ENCODE results near the gene NPC1L1. TPM values are rescaled to one million over a fixed set of nuclear protein-coding genes. Genes with fewer than 3 reads are reported as not detected.

Gene NPC1L1
- total and polyA plus RNA-seq, 2 of the 13 experiments (the other 11 are each of a cell fraction or from before 2014, with no cell fraction given), result 4.8 to 14.5 TPM

DNA sequence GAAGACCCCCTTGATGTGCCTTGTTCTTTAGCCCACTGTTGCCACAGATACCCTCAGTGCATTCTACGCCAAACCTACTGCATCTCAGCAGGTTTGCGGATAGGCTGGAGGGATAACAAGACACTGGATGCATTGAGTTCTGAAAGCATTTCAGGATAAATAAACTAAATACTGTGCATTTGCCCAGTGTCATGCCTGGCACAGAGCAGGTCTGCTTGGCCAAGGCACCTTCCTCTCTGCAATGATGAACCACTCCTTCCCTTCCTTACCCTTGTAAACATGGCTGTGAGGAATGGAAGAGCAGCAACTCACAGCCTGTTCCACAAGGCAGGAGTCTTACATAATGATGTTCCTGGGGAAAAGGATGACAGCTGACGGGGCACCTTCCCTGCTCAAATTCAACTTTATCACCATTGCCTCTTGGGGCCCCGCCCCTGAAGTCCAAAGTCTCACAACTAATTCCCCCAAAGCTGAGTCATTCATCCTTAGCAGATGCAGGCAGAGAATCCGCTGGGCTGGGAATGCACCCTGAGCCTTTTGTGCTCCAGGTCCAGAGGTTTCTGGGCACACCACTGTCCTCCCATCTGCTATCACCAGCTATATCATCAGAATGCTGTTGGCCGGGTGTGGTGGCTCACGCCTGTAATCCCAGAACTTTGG is 21.0 kb upstream of the NPC1L1 start (continued):
- TF ChIP-seq, protein P1, sequence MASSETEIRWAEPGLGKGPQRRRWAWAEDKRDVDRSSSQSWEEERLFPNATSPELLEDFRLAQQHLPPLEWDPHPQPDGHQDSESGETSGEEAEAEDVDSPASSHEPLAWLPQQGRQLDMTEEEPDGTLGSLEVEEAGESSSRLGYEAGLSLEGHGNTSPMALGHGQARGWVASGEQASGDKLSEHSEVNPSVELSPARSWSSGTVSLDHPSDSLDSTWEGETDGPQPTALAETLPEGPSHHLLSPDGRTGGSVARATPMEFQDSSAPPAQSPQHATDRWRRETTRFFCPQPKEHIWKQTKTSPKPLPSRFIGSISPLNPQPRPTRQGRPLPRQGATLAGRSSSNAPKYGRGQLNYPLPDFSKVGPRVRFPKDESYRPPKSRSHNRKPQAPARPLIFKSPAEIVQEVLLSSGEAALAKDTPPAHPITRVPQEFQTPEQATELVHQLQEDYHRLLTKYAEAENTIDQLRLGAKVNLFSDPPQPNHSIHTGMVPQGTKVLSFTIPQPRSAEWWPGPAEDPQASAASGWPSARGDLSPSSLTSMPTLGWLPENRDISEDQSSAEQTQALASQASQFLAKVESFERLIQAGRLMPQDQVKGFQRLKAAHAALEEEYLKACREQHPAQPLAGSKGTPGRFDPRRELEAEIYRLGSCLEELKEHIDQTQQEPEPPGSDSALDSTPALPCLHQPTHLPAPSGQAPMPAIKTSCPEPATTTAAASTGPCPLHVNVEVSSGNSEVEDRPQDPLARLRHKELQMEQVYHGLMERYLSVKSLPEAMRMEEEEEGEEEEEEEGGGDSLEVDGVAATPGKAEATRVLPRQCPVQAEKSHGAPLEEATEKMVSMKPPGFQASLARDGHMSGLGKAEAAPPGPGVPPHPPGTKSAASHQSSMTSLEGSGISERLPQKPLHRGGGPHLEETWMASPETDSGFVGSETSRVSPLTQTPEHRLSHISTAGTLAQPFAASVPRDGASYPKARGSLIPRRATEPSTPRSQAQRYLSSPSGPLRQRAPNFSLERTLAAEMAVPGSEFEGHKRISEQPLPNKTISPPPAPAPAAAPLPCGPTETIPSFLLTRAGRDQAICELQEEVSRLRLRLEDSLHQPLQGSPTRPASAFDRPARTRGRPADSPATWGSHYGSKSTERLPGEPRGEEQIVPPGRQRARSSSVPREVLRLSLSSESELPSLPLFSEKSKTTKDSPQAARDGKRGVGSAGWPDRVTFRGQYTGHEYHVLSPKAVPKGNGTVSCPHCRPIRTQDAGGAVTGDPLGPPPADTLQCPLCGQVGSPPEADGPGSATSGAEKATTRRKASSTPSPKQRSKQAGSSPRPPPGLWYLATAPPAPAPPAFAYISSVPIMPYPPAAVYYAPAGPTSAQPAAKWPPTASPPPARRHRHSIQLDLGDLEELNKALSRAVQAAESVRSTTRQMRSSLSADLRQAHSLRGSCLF (CRISPR knock-in tag; IDR thresholded peaks at IDR 0.05; ENCODE audit: borderline replicate concordance), result no peak
- TF ChIP-seq ZNF282 (IDR thresholded peaks at IDR 0.05; ENCODE audit: partially characterized antibody) (no peak), MAFK (conservative IDR thresholded peaks at IDR 0.05 in 1 of 2, IDR thresholded peaks at IDR 0.05 in 1 of 2; ENCODE audit: low read length in 2 of 2) (peak; percentile 36 to 52), ZBTB7B (CRISPR knock-in tag; IDR thresholded peaks at IDR 0.05) (no peak; the same call in 1 of the 2 replicates), ZNF180 (CRISPR knock-in tag; IDR thresholded peaks at IDR 0.05; ENCODE audit: borderline replicate concordance, low read depth) (no peak), CHCHD3 (CRISPR knock-in tag; IDR thresholded peaks at IDR 0.05) (no peak), ZFP41 (CRISPR knock-in tag; IDR thresholded peaks at IDR 0.05; ENCODE audit: borderline replicate concordance) (no peak), ZNF839 (CRISPR knock-in tag; IDR thresholded peaks at IDR 0.05; ENCODE audit: borderline replicate concordance) (no peak), RARA (CRISPR knock-in tag; IDR thresholded peaks at IDR 0.05) (peak; percentile 72), MEF2D (CRISPR knock-in tag; IDR thresholded peaks at IDR 0.05) (no peak; the same call in 1 of the 2 replicates), ZNF674 (CRISPR knock-in tag; IDR thresholded peaks at IDR 0.05; ENCODE audit: low read depth) (no peak)
- TF ChIP-seq, protein P2, sequence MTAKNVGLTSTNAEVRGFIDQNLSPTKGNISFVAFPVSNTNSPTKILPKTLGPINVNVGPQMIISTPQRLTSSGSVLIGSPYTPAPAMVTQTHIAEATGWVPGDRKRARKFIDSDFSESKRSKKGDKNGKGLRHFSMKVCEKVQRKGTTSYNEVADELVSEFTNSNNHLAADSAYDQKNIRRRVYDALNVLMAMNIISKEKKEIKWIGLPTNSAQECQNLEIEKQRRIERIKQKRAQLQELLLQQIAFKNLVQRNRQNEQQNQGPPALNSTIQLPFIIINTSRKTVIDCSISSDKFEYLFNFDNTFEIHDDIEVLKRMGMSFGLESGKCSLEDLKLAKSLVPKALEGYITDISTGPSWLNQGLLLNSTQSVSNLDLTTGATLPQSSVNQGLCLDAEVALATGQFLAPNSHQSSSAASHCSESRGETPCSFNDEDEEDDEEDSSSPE (CRISPR knock-in tag; IDR thresholded peaks at IDR 0.05), result no peak; the same call in 1 of the 2 replicates
- TF ChIP-seq, protein P3, sequence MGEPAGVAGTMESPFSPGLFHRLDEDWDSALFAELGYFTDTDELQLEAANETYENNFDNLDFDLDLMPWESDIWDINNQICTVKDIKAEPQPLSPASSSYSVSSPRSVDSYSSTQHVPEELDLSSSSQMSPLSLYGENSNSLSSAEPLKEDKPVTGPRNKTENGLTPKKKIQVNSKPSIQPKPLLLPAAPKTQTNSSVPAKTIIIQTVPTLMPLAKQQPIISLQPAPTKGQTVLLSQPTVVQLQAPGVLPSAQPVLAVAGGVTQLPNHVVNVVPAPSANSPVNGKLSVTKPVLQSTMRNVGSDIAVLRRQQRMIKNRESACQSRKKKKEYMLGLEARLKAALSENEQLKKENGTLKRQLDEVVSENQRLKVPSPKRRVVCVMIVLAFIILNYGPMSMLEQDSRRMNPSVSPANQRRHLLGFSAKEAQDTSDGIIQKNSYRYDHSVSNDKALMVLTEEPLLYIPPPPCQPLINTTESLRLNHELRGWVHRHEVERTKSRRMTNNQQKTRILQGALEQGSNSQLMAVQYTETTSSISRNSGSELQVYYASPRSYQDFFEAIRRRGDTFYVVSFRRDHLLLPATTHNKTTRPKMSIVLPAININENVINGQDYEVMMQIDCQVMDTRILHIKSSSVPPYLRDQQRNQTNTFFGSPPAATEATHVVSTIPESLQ (CRISPR knock-in tag; conservative IDR thresholded peaks at IDR 0.05), result no peak
- TF ChIP-seq, protein P4, sequence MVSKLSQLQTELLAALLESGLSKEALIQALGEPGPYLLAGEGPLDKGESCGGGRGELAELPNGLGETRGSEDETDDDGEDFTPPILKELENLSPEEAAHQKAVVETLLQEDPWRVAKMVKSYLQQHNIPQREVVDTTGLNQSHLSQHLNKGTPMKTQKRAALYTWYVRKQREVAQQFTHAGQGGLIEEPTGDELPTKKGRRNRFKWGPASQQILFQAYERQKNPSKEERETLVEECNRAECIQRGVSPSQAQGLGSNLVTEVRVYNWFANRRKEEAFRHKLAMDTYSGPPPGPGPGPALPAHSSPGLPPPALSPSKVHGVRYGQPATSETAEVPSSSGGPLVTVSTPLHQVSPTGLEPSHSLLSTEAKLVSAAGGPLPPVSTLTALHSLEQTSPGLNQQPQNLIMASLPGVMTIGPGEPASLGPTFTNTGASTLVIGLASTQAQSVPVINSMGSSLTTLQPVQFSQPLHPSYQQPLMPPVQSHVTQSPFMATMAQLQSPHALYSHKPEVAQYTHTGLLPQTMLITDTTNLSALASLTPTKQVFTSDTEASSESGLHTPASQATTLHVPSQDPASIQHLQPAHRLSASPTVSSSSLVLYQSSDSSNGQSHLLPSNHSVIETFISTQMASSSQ (IDR thresholded peaks at IDR 0.05; ENCODE audit: low read depth), result no peak
- TF ChIP-seq, protein P4 (CRISPR knock-in tag; IDR thresholded peaks at IDR 0.05; ENCODE audit: borderline replicate concordance), result no peak; the same call in 1 of the 2 replicates
- TF ChIP-seq, protein P5, sequence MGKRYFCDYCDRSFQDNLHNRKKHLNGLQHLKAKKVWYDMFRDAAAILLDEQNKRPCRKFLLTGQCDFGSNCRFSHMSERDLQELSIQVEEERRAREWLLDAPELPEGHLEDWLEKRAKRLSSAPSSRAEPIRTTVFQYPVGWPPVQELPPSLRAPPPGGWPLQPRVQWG (CRISPR knock-in tag; IDR thresholded peaks at IDR 0.05; ENCODE audit: borderline replicate concordance, low read depth), result no peak

Measured in HepG2 (cell line).